NOMO-1 (cell line): ENCODE measurements around the gene PRKACG.

Experiments
- DNase-seq, 2 experiments: peaks; one replicate each; lab custom pipeline; 2025; ENCODE audit not compliant: unreplicated experiment in 2 of 2; lab: John Stamatoyannopoulos, UW

Gene PRKACG

GRCh38 chr9:68983522-68984424, 30.1 kb downstream of the PRKACG start:
- no peak for DNase-seq

DNA sequence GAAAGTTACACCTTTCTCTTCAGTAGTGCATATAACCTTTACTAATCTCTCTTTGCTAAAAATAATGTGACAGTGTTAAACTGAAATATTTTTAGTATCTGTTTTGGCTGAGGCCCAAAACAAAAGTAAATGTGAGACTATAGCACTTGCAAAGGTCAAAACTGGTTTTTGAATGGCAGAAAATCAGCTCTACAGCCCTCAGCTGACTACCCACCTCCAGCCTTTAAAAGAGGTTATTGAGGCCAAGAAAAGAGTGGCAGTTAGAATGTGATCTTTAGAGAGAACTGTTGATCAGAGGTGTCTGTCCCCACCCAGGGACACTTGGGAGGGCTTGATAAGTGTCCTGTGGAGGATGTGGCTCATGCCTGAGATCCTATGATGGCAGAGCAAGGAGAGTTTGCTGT, 30.9 kb downstream of the PRKACG start:
- no peak for DNase-seq

GRCh38 chr9:68981789-68982188, 32.1 kb downstream of the PRKACG start:
- peak; percentile 36 to 46 for DNase-seq

DNA sequence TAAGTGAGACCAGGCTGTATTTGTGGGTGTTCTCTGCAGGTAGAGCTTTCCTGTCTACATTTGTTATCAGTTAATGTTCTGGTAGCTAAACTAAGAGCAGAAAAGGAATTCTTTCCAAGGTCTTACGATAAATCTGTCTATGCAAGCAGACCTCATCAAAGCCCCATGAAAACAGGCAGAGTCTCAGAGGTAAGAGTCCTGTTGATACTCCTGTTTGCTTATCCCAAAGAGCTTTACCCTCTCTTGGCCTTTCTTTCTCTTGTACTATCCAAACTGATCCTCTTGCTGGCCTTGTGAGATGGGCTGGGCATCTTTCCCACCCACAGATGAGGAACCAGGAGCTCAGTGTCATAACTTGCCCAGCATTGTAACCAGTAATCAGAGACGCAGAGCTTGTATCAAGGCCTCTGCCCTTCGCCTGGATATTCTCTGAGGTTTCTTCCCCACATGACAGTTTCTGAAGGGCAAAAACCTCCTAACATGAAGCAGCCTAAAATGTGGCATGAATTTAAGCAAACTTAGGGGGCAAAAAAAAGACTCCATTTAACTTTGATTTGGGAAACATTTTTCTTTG, 33.5 kb downstream of the PRKACG start:
- no peak for DNase-seq

DNA sequence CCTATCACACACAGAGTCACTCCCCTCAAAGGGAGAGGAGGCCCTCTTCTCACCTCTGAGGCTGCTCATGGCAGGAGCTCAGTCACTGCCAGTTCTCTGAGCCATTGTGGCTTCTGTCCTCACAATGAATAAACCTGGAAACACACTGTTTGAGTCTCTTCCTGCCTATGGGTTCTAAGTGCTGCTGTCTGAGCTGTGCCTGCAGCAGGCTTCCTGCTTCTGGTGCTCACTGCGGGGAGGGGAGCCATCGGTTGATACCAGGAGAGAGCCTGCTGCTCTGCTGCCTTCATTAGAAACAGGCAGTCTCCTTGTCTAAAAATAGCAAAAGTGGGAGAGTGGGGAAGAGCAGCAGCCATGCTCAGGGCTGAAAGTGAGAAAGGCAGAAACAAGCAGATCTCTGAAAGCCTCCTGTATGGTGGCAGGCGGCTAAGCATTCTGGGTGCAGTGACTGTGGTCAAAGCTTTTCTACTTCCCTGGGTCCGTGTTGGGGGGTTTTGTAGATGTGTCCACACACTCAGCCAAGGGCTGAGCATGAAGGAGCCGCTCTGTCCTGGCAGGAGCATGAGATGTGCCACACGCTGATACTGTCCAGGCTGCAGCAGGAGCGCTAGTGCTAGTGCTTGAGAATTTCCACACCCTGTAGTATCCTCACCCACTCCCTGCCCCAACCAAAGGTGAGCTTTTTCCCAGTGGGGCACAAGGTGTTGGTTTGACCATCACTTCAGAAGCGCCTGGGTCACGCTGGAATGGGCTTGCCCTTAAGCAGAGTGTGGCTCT, 34.2 kb downstream of the PRKACG start:
- no peak for DNase-seq

DNA sequence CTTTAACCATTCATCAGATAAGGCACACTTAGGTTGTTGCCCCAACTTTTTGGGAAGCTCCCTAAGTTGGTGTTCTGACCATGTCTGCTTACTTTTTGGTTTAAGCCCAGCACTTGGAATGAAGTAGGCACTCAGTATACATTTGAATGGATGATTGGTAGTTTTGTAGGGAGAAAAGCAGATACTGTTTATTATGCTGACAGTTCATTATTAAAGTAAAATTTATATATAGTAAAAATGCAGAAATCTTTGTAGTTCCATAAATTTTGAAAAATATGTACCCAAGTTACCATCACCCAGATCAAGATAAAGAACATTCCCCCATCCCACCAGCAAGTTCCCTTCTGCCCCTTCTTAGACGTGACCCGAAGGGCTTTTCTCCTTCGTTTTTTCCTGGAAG, 35.4 kb downstream of the PRKACG start:
- DNase-seq, result no peak

GRCh38 chr9:68978066-68978465, 35.8 kb downstream of the PRKACG start:
- DNase-seq, result peak; percentile 57 to 82

GRCh38 chr9:68975365-68976043, 38.4 kb downstream of the PRKACG start:
- peak in 1 of 2 experiments; percentile 50 for DNase-seq

GRCh38 chr9:68974901-68975300, 39.0 kb downstream of the PRKACG start:
- DNase-seq, result no peak

DNA sequence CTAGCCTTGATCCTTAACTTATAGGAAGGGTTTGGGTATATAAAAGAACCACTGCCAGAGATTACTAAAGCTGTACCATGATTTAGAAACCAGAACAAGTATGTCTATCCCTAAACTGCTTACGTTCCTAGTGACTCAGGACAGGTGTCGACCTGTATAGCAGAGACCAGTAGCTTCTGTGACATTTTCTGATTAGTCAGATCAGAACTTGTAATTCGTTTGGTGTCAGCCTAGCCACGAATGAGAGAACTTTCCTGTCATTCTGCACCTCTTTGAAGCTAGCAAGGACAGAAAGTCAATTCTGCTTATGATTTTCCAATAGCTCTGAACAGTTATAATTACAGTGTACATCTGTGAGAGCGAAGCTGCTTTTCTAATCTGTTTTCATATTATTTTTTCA, 39.5 kb downstream of the PRKACG start:
- no peak for DNase-seq

- no peak for DNase-seq
Observed at GRCh38 chr9:68973619-68974018, 40.3 kb downstream of the PRKACG start.

DNA sequence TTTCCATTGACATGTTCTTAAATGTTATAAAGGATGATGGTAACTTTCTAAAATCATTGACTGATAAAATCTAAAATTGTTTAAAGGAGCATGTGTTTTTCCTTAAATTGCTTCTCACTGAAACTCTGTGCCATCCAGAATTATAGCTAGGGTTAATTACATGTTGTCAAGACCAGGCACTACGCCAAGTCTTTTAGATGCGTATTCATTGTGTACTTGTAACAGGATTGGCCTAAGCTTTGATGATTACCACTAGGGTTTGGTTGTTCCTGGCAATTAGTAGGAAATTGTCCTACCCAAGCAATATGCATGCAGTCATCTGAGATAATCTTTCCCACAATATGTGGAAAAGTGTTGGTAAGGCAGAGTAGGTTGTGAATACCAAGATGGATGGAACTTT, 43.8 kb downstream of the PRKACG start:
- DNase-seq, result no peak

- DNase-seq, result no peak
Observed at GRCh38 chr9:68969538-68969937, 44.4 kb downstream of the PRKACG start.

- no peak for DNase-seq
Observed at GRCh38 chr9:68967800-68968199, 46.1 kb downstream of the PRKACG start.

- DNase-seq, result no peak
Observed at GRCh38 chr9:68966496-68966944, 47.4 kb downstream of the PRKACG start.

DNA sequence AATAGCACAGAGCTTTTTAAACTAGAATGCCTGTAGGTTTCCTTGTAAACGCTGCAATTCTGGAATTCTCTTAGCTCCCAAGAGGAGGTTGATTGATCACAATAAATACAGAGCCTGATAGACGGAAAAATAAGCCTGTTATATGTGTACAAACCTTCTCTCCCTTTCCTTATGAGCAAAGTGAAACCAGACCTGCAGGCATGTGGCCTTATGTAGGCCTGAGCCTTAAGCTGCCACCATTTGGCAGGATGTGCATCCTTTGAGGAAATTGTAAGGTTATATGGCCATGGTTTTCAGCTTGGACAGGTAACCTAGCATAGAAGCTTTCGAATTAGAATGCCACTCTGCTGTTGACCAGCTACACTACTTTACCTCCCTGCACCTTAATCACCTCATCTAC, 49.1 kb downstream of the PRKACG start:
- no peak for DNase-seq

- DNase-seq, result no peak
Observed at GRCh38 chr9:68964102-68964541, 49.8 kb downstream of the PRKACG start.

GRCh38 chr9:68963416-68963815, 50.5 kb downstream of the PRKACG start:
- no peak for DNase-seq
